K562 (cell line): ENCODE data around the gene IQCE. TPM values are rescaled to one million over a fixed set of nuclear protein-coding genes. Genes with fewer than 3 reads are reported as not detected.

ENCODE experiments used
- ATAC-seq: fragments of 200-7000 bp; cut with Tn5 transposase; 3 replicates; pipeline ENCODE4 v1.9.1; 2020; ENCODE audit warnings: moderate library complexity
- BruUV-seq: library from RNA; stranded (reverse); fragments of 400-500 nt; replicated peaks from 2 replicates; lab custom pipeline; 2021; lab: Mats Ljungman, UMichigan
- CTCF ChIA-PET: fragments of 300-600 bp; formaldehyde crosslinking; extraction: SDS; loops from one replicate; lab custom pipeline; 2021; ENCODE audit warnings: low intra/inter-chr PET ratio; lab: Yijun Ruan, JAX
- POLR2A ChIA-PET: fragments of 300-600, 350-650 bp; sonication (Branson Sonifier 250); formaldehyde crosslinking; extraction: SDS; loops from one replicate; lab custom pipeline; 2021; ENCODE audit warnings: antibody characterized with exemption, inconsistent platforms; lab: Yijun Ruan, JAX
- DNase-seq, 4 experiments: peaks; one replicate each; pipeline versions ENCODE4 v3.0.0 to v3.0.0-alpha.2; 2011 to 2018; ENCODE audit warnings: low spot score in 3 of 4, mixed read lengths in 3 of 4; ENCODE audit errors: extremely low read depth in 1 of 4
- FAIRE-seq: peaks from 2 replicates; lab custom pipeline; 2011; peaks lifted over from hg19 to GRCh38; lab: Jason Lieb, UNC
- H2AFZ ChIP-seq: 2 replicates; pipeline ENCODE4 v1.6.0; 2011; ENCODE audit warnings: low read depth, low read length, control low read depth, inconsistent platforms
- H3K27ac ChIP-seq: fragments of 200-600 bp; 3 replicates; pipeline ENCODE4 v1.8.0; 2011; ENCODE audit warnings: low read depth, mild to moderate bottlenecking, control low read depth, inconsistent platforms, low read length, moderate library complexity, mixed read lengths; ENCODE audit errors: extremely low read depth
- H3K27me3 ChIP-seq, 2 experiments: fragments of 300-600 bp in 1 of 2; 2 replicates in 1 of 2; 3 replicates in 1 of 2; pipeline versions ENCODE4 v1.6.0 to v1.8.0; 2011; ENCODE audit warnings: inconsistent platforms in 2 of 2, low read length in 2 of 2, mild to moderate bottlenecking in 1 of 2, mixed read lengths in 1 of 2, moderate library complexity in 1 of 2; ENCODE audit not compliant: control insufficient read depth in 2 of 2, insufficient read depth in 2 of 2
- H3K36me3 ChIP-seq: fragments of 300-600 bp; 3 replicates; pipeline ENCODE4 v1.8.0; 2011; ENCODE audit warnings: mild to moderate bottlenecking, low read length, inconsistent platforms; ENCODE audit not compliant: control insufficient read depth, insufficient read depth
- H3K4me1 ChIP-seq, 2 experiments: fragments of 200-600 bp in 1 of 2; replicated peaks in 1 of 2; 2 replicates in 1 of 2; 3 replicates in 1 of 2; pipeline versions ENCODE4 v1.5.1 to v1.8.0; 2011; ENCODE audit warnings: inconsistent platforms in 2 of 2, low read length in 2 of 2, mild to moderate bottlenecking in 1 of 2, mixed read lengths in 1 of 2, moderate library complexity in 1 of 2; ENCODE audit not compliant: control insufficient read depth in 2 of 2, insufficient read depth in 2 of 2
- H3K4me2 ChIP-seq: 2 replicates; pipeline ENCODE4 v1.6.1; 2011; ENCODE audit warnings: low read length, control low read depth, inconsistent platforms, mixed read lengths; ENCODE audit not compliant: insufficient read depth
- H3K4me3 ChIP-seq: fragments of 200-600 bp; sonication (generic), shearing (Covaris generic); 2 replicates; pipeline ENCODE4 v1.5.1; 2016; ENCODE audit warnings: control low read depth, inconsistent platforms
- H3K79me2 ChIP-seq: fragments of 200-600 bp; 3 replicates; pipeline ENCODE4 v1.8.0; 2011; ENCODE audit warnings: low read length, inconsistent platforms; ENCODE audit not compliant: control insufficient read depth, insufficient read depth
- H3K9ac ChIP-seq, 2 experiments: 2 replicates each; pipeline versions ENCODE4 v1.6.0 to v1.6.1; 2011; ENCODE audit warnings: low read depth in 2 of 2, low read length in 2 of 2, control low read depth in 1 of 2, inconsistent platforms in 1 of 2, mild to moderate bottlenecking in 1 of 2, mixed read lengths in 1 of 2; ENCODE audit not compliant: insufficient read depth in 1 of 2
- H3K9me1 ChIP-seq: one replicate; pipeline ENCODE4 v1.6.0; 2011; ENCODE audit warnings: inconsistent platforms, mild to moderate bottlenecking, low read length, moderate library complexity; ENCODE audit not compliant: control insufficient read depth, insufficient read depth
- H3K9me3 ChIP-seq: replicated peaks from 2 replicates; pipeline ENCODE4 v1.5.1; 2011; ENCODE audit warnings: low read depth, low read length, inconsistent platforms; ENCODE audit not compliant: control insufficient read depth, insufficient read depth
- H4K20me1 ChIP-seq: replicated peaks from 2 replicates; pipeline ENCODE4 v1.6.1; 2011; ENCODE audit warnings: low read length, inconsistent platforms, mixed read lengths; ENCODE audit not compliant: control insufficient read depth, insufficient read depth
- BCOR ChIP-seq: fragments of 450-650 bp; IDR thresholded peaks from 2 replicates; pipeline ENCODE4 v1.6.1; 2016
- CBFA2T2 ChIP-seq: fragments of 450-650 bp; conservative IDR thresholded peaks from 2 replicates; pipeline ENCODE4 v1.6.1; 2017; ENCODE audit warnings: mild to moderate bottlenecking
- CBX1 ChIP-seq: sonication (generic); IDR thresholded peaks from 2 replicates; pipeline ENCODE4 v1.6.1; 2016; ENCODE audit warnings: antibody characterized with exemption, low read depth, mild to moderate bottlenecking
- FOXJ2 ChIP-seq: fragments of 200-800 bp; sonication (Bioruptor generic); IDR thresholded peaks from 2 replicates; pipeline ENCODE4 v1.6.1; 2016; ENCODE audit warnings: missing genetic modification characterization, missing compliant biosample characterization
- MAZ ChIP-seq, 2 experiments: fragments of 450-650 bp in 1 of 2; sonication (generic) in 1 of 2; formaldehyde crosslinking; IDR thresholded peaks in 1 of 2; conservative IDR thresholded peaks in 1 of 2; 2 replicates each; pipeline versions ENCODE4 v1.4.0 to v1.5.0; 2020; ENCODE audit warnings: mild to moderate bottlenecking in 1 of 2, missing genetic modification reagents in 1 of 2
- MTA3 ChIP-seq: fragments of 450-650 bp; formaldehyde crosslinking; IDR thresholded peaks from 2 replicates; pipeline ENCODE4 v1.6.1; 2017; ENCODE audit warnings: mild to moderate bottlenecking, borderline replicate concordance
- POLR2G ChIP-seq: fragments of 200-400 bp; formaldehyde crosslinking; IDR thresholded peaks from 2 replicates; pipeline ENCODE4 v1.6.1; 2017; ENCODE audit warnings: low read depth, mild to moderate bottlenecking, antibody characterized with exemption, low read length, moderate library complexity
- RBFOX2 ChIP-seq: fragments of 200-400 bp; formaldehyde crosslinking; IDR thresholded peaks from 2 replicates; pipeline ENCODE4 v1.6.1; 2017; ENCODE audit warnings: low read depth, mild to moderate bottlenecking, low read length, moderate library complexity
- RBM34 ChIP-seq: fragments of 200-400 bp; formaldehyde crosslinking; IDR thresholded peaks from 2 replicates; pipeline ENCODE4 v1.6.1; 2018; ENCODE audit warnings: low read length, borderline replicate concordance; ENCODE audit not compliant: insufficient read depth
- ZNF217 ChIP-seq: sonication (generic); formaldehyde crosslinking; IDR thresholded peaks from 2 replicates; pipeline ENCODE4 v1.8.0; 2022; ENCODE audit warnings: mild to moderate bottlenecking, missing genetic modification reagents
- WGBS: fragments of 100-300 bp; shearing (Covaris generic); methylation state at CpG from one replicate; pipeline ENCODE4 v1.1.6; 2016; ENCODE audit warnings: low coverage, mixed read lengths; ENCODE audit not compliant: insufficient coverage; ENCODE audit errors: missing lambda C conversion rate; 5-methylcytosine and 5-hydroxymethylcytosine counted together
- in situ Hi-C: fragments of 300-500 bp; cut with MboI; formaldehyde crosslinking; loops from 4 replicates; pipeline ENCODE4 v1.15.0; 2018; ENCODE audit warnings: inconsistent platforms, mixed read lengths
- intact Hi-C: fragments of 100-400 bp; cut with micrococcal nuclease; formaldehyde crosslinking; loops from 2 replicates; pipeline ENCODE4 v1.14.2; 2022
- polyA plus RNA-seq, 8 experiments: library from polyadenylated mRNA; depleted of rRNA in 4 of 8; stranded (reverse) in 5 of 8; unstranded in 3 of 8; fragments of >200 nt; fragmentation: Nextera tagmentation in 2 of 8; fragmentation: Illumina TruSeq in 1 of 8; extraction: Ambion mirVana in 2 of 8; extraction: Trizol in 1 of 8; gene quantifications; 2 replicates each; pipeline versions ENCODE4 v1.2.1 to v1.2.3, GENCODE V29; 2011 to 2014; ENCODE audit warnings: inconsistent platforms in 1 of 8, missing spikeins in 1 of 8
- total RNA-seq, 7 experiments: library from RNA; depleted of rRNA in 6 of 7; stranded (reverse); fragments of >200 nt in 6 of 7; fragmentation: Illumina TruSeq in 2 of 7; extraction: Trizol in 2 of 7; gene quantifications; 2 replicates each; pipeline versions ENCODE4 v1.2.1 to v1.2.3, GENCODE V29; 2011 to 2021; ENCODE audit warnings: low replicate concordance in 1 of 7
- TF ChIP-seq, protein P1 (sequence below), 2 experiments: IDR thresholded peaks in 1 of 2; conservative IDR thresholded peaks in 1 of 2; 2 replicates each; pipeline ENCODE4 v1.6.1; 2016; ENCODE audit warnings: low read depth in 2 of 2, mild to moderate bottlenecking in 1 of 2, missing compliant biosample characterization in 1 of 2, missing genetic modification characterization in 1 of 2, moderate library complexity in 1 of 2
- TF ChIP-seq, protein P2 (sequence below), 2 experiments: IDR thresholded peaks; 2 replicates each; pipeline ENCODE4 v1.6.1; 2011; ENCODE audit warnings: borderline replicate concordance in 1 of 2, control low read depth in 1 of 2, low read depth in 1 of 2, low read length in 1 of 2, mild to moderate bottlenecking in 1 of 2, mixed read lengths in 1 of 2, moderate library complexity in 1 of 2; ENCODE audit not compliant: insufficient read depth in 1 of 2, insufficient read length in 1 of 2, poor library complexity in 1 of 2, severe bottlenecking in 1 of 2; ENCODE audit errors: extremely low read depth in 1 of 2

Gene IQCE
- total and polyA plus RNA-seq, 9 of the 15 experiments (the other 6 are each of a cell fraction or from before 2014, with no cell fraction given): 0.18 to 8.5 (median 4.2) TPM

DNA sequence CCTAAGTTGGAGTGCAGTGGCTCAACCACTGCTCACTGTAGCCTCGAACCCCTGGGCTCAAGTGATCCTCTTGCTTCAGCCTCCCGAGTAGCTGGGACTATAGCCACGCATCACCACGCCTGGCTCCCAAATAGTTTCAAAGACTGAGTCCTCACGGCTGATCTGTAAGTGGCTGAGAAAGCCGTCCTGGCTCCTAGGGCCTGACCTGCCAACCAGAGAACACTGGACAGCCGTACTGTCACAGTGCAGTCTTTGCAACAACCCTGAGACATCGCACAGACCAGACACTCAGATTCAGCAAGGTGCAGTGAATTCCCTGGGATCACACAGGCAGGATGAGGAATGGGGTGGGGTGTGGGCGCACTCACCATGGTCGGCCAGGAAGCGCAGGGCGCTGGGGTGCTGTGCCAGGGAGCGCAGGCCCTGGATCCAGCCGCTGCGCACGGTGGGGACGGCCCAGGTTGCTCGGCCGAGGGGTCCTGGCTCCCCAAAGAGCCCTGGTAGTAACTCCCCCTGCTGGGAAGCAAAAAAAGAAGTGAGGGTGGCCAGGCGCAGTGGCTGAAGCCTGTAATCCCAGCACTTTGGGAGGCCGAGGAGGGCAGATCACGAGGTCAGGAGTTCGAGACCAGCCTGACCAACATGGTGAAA lies 14.1 kb upstream of the IQCE start:
- no TSS peak for BruUV-seq
- no peak overlapping the region for H2AFZ ChIP-seq
- ChIA-PET POLR2A (no interaction called here), CTCF (no interaction called here)
- H3K79me2 ChIP-seq: no peaks in the 10 kb centered on the region
- in situ Hi-C loops (no loop called here), intact Hi-C loops (no loop called here)
- H3K27me3 ChIP-seq: no peaks in the 10 kb centered on the region
- H3K27ac ChIP-seq: no peak overlapping the region
- DNase-seq (peak in 1 of 4 experiments; percentile 8), FAIRE-seq (no peak), ATAC-seq (no peak)
- H4K20me1 ChIP-seq: no peaks in the 10 kb centered on the region
- no peak overlapping the region for H3K9ac ChIP-seq
- H3K4me3 ChIP-seq: no peak overlapping the region
- H3K4me2 ChIP-seq: no peak overlapping the region
- peaks cover 90% of the 10 kb centered on the region for H3K36me3 ChIP-seq
- H3K9me1 ChIP-seq: no peaks in the 10 kb centered on the region
- H3K9me3 ChIP-seq: no peaks in the 10 kb centered on the region
- peaks cover 0 to 7% of the 10 kb centered on the region in 2 experiments; a peak in 1 of 5 replicates for H3K4me1 ChIP-seq
- TF ChIP-seq MAZ (CRISPR knock-in tag; conservative IDR thresholded peaks at IDR 0.05 in 1 of 2, IDR thresholded peaks at IDR 0.05 in 1 of 2) (no peak), ZNF217 (CRISPR knock-in tag) (no peak), CBX1 (no peak), CBFA2T2 (no peak), RBFOX2 (peak; percentile 13; the same call in 1 of the 2 replicates), RBM34 (no peak), FOXJ2 (tag) (no peak), MTA3 (no peak), POLR2G (0 out of 2 replicates have a peak, but pooled peaks have one; percentile 29), BCOR (no peak)
- TF ChIP-seq, protein P1, sequence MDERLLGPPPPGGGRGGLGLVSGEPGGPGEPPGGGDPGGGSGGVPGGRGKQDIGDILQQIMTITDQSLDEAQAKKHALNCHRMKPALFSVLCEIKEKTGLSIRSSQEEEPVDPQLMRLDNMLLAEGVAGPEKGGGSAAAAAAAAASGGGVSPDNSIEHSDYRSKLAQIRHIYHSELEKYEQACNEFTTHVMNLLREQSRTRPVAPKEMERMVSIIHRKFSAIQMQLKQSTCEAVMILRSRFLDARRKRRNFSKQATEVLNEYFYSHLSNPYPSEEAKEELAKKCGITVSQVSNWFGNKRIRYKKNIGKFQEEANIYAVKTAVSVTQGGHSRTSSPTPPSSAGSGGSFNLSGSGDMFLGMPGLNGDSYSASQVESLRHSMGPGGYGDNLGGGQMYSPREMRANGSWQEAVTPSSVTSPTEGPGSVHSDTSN (CRISPR knock-in tag; IDR thresholded peaks at IDR 0.05; ENCODE audit: low read depth): no peak
- TF ChIP-seq, protein P1 (tag; conservative IDR thresholded peaks at IDR 0.05; ENCODE audit: low read depth): no peak
- TF ChIP-seq, protein P2, sequence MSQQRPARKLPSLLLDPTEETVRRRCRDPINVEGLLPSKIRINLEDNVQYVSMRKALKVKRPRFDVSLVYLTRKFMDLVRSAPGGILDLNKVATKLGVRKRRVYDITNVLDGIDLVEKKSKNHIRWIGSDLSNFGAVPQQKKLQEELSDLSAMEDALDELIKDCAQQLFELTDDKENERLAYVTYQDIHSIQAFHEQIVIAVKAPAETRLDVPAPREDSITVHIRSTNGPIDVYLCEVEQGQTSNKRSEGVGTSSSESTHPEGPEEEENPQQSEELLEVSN (IDR thresholded peaks at IDR 0.05; ENCODE audit: borderline replicate concordance in 1 of 2, extremely low read depth in 1 of 2, insufficient read depth in 1 of 2, insufficient read length in 1 of 2, low read depth in 1 of 2, low read length in 1 of 2, poor library complexity in 1 of 2, severe bottlenecking in 1 of 2): no peak
- WGBS: 94% methylated on average over 20 of the region's 23 CpGs
